Epithelial cell of alveolus of lung (primary cell): ENCODE results near the gene RSPH10B. TPM values are rescaled to one million over a fixed set of nuclear protein-coding genes. Genes with fewer than 3 reads are reported as not detected.

ENCODE experiments used
- total RNA-seq: library from RNA; depleted of rRNA; stranded (reverse); fragments of >200 nt; gene quantifications from 2 replicates; pipeline ENCODE4 v1.2.1, GENCODE V29; 2015

RSPH10B gene
- total RNA-seq: not detected in 2 replicates

DNA sequence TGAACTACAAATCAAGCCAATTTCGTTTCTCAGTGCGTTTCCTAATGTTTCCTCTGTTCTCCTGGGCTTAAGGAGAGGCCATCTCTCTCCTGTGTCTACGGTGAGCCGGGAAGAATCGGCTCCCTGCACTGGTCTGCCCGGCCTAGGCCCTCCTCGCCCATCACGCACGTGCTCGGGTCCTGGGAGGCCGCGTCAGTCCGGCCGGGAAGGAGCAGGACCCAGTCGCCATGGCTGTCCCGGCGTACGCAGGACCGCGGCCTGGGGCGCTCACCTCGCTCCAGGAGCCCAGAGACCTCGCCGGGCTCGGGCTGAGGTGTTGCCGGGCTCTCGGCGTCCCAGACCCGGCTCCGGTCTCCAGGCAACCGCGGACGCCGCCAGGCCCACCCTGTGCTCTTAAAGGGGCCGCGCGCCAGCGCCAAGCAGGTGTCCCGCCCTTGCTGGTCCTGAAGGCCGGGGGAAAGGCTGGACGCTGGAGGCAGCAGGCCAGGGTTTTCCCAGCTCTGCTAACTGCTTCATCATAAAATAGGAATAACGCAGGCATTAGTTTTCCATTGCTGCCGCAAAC is at the start of gene RSPH10B:
Gene RSPH10B, minus strand, starts transcription at position 343 of the 565 bp plus-strand sequence. CDS start 3,573 bp downstream, outside the sequence.

DNA sequence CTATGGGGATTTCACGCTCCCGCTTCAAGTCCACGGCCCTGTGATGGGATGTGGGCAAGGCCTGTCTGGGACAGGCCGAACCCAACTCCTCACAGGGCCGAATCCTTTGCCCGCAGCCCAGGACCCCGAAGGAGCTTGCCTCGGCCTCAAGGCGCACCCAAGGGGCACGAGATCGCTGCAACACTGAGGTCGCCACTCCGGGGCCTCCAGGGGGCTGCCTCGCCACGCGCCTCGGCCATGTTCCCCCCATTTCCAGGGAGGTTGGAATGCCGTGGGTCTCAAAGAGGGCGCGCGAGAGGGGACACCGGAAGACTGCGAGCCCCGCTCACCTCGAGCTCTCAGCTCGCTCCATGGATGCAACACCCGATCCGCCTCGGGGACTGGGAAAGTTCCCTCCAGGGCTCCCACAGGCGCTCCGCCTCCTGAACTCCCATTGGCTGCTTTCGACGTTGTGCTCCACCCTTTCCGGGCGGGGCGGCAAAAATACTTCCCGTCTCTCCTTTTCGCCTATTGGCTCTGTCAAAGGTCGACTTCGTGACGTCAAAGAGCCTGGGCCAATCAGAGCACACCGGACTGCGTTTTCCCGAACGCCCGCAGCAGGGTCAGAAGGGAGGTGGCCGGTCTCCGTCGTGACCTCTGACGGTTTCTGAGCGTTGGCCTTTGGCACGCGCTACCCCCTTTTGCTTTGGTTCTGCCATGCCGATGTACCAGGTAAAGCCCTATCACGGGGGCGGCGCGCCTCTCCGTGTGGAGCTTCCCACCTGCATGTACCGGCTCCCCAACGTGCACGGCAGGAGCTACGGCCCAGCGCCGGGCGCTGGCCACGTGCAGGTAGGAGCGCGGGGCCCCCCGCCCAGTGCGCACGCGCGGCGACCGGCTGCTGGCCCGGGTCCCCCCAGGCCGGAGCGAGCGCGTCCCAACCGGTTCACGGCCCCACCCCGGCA is 38.5 kb upstream of the RSPH10B start, which contains the start of the genes AIMP2 and PMS2:
Gene AIMP2, plus strand, starts transcription at position 605 of the 944 bp plus-strand sequence. Its CDS starts 92 bp downstream, at position 697.
Gene PMS2, minus strand, starts transcription at position 382 of the 944 bp plus-strand sequence. Its CDS starts 30 bp downstream, at position 352.

GRCh38 chr7:5898480-5899224 is 71.8 kb downstream of the RSPH10B start, which contains the start of gene CCZ1:
Gene CCZ1 (plus strand): TSS chr7:5898733. CDS start chr7:5898800, 67 bp downstream.

Other genes with a start within 250 kb of the RSPH10B start
- 26.5 and 27.1 TPM in 2 replicates for gene RNF216, start 189.0 kb downstream of the RSPH10B start, total RNA-seq
- not detected in 2 replicates for gene OCM, start 89.9 kb downstream of the RSPH10B start, total RNA-seq
- 35.0 and 72.9 TPM in 2 replicates for gene CCZ1, start 72.0 kb downstream of the RSPH10B start, total RNA-seq
- 8.9 and 11.9 TPM in 2 replicates for gene PMS2, start 38.4 kb upstream of the RSPH10B start, total RNA-seq
- 40.4 and 74.5 TPM in 2 replicates for gene AIMP2, start 38.6 kb upstream of the RSPH10B start, total RNA-seq
- 0.08 and 0.39 TPM in 2 replicates for gene ANKRD61, start 60.7 kb upstream of the RSPH10B start, total RNA-seq
- gene EIF2AK1, start 88.5 kb upstream of the RSPH10B start, total RNA-seq: 111 and 166 TPM in 2 replicates
- gene USP42, start 134.3 kb upstream of the RSPH10B start, total RNA-seq: 5.2 and 6.1 TPM in 2 replicates